Tibial nerve (tissue), 4 donors: ENCODE data around the gene TRIM10.

Experiments
- CTCF ChIP-seq, 5 experiments: fragments of 200-600 bp in 3 of 5; fragments of 450-650 bp in 2 of 5; sonication (generic) in 3 of 5; IDR thresholded peaks; one replicate each; pipeline ENCODE4 v1.5.1; 2016 to 2019; ENCODE audit warnings: antibody characterized with exemption in 5 of 5, mild to moderate bottlenecking in 3 of 5, moderate library complexity in 2 of 5
- EP300 ChIP-seq, 2 donors: sonication (generic); formaldehyde crosslinking; IDR thresholded peaks; one replicate each; pipeline ENCODE4 v1.6.1; 2017; ENCODE audit warnings: antibody characterized with exemption in 2 of 2, mild to moderate bottlenecking in 1 of 2
- POLR2A ChIP-seq, 2 donors: fragments of 450-650 bp; IDR thresholded peaks; one replicate each; pipeline ENCODE4 v1.6.1; 2017; ENCODE audit warnings: antibody characterized with exemption in 2 of 2, mild to moderate bottlenecking in 2 of 2, moderate library complexity in 2 of 2

GRCh38 chr6:30136570-30137286 is 24.3 kb downstream of the TRIM10 start:
- no peak for TF ChIP-seq CTCF (IDR thresholded peaks at IDR 0.05)
- no peak for TF ChIP-seq POLR2A (IDR thresholded peaks at IDR 0.05)
- TF ChIP-seq EP300 (IDR thresholded peaks at IDR 0.05) = no peak
